Measurements from ENCODE around the gene TRAPPC3L.
"Not testable (repeated sequence)": the region's sequence is repeated elsewhere in the genome, so short reads cannot be mapped to it uniquely, and the experiment has no call there.

The TRAPPC3L gene

DNA sequence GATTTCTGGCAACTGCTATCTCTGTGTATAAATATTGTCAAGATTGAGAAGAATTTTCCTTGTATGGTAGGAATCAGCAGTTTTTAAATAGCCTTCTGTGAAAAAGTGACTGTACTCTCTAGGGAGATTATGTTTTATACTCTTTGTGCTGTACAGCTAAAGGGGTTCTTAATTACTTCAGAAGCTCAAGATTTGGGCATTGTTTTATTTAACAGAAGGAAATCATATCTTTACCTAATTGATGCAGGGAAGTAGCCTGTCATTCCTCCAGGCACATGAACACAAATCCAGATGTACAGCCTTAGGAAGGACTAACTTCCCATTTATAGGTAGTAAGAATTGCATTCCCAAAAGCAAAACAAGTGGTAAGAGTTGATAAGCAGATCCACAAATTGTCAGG, 32.8 kb downstream of the TRAPPC3L start:
- DNase-seq, result no peak

DNA sequence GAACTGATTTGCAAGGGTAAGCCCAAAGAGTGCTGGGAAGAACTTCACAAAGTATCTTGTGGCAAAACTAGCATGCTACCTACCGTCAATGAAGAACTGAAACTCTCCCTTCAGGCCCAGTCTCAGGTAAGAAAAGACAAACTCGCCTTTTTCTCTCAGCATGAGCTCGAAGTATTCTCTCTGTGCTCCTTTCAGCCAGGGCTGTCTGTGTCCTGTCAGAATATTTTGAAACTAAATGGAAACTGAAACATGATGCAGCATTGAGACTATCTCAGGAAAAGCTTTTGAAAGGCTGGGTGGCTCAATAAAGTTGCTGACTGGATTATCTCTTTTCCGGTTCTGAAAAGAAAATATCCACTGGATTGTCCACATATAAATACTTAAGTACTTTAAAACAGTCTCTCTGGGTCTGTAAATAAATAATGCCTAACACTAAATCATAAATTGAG, 33.3 kb downstream of the TRAPPC3L start:
- no peak for DNase-seq

- no peak for DNase-seq
These were observed 33.9 kb downstream of the TRAPPC3L start, which contains the start of gene CALHM5 for GRCh38 chr6:116511424-116512110. CALHM5 (plus strand) TSS chr6:116511639; CDS start chr6:116511697, 58 bp downstream.

DNA sequence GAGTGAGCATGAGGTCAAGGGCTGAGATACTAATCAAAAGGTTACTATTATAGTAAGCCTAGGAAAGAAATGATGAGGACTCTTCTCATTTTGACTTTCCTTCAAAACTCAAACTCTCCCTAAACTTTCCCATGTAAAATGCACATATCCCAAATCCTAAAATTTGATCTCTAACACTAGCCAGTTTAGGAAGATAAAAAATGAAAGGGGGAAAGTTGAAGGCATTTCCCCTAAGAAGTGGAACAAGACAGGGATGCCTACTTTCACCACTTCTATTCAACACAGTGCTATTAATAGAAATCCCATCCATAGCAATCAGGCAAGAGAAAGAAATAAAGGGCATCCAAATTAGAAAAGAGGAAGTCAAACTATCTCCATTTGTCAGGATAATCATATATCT, 37.0 kb downstream of the TRAPPC3L start:
- DNase-seq, result no peak

GRCh38 chr6:116507324-116507723, 38.2 kb downstream of the TRAPPC3L start:
- DNase-seq, result no peak

DNA sequence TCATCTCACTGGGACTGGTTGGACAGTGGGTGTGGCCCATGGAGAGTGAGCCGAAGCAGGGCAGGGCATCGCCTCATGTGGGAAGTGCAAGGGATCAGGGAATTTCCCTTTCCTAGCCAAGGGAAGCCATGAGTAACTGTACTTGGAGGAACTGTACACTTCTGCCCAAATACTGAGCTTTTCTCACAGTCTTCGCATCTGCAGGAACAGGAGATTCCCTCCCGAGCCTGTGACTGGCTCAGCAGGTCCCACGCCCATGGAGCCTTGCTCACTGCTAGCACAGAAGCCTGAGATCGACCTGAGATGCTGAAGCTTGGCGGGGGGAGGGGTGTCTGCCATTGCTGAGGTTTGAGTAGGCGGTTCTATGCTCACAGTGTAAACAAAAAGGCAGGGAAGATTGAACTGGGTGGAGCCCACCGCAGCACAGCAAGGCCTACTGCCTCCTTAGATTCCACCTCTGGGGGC, 44.5 kb downstream of the TRAPPC3L start:
- DNase-seq, result no peak

DNA sequence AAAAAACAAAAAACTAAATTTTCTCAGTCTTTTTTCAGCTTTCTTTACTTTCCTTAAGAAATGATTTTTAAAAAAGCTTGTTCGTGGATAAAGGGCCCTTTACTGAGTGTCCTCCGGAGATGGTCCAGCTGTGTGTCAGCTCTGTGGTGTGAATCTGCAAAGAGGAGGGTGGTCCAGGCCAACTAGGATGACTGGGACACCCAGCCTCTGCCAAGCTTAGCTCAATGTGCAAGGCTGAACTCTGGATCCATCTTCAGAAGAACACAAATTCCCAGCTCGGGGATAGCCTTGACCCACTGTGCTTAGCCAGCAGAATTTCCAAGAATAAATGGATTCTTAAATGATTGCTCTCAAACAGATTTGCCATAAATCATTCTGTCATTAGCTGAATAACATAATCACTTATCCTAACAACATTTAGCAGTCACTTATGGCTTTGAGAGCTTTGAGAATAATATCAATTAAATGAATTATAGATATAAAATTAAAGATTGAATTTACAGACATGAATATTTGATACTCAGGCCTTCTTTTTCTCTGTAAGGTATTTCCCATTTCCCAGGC, 48.3 kb downstream of the TRAPPC3L start:
- no peak for DNase-seq

GRCh38 chr6:116495161-116495560, 50.3 kb downstream of the TRAPPC3L start:
- not testable (repeated sequence) for DNase-seq

DNA sequence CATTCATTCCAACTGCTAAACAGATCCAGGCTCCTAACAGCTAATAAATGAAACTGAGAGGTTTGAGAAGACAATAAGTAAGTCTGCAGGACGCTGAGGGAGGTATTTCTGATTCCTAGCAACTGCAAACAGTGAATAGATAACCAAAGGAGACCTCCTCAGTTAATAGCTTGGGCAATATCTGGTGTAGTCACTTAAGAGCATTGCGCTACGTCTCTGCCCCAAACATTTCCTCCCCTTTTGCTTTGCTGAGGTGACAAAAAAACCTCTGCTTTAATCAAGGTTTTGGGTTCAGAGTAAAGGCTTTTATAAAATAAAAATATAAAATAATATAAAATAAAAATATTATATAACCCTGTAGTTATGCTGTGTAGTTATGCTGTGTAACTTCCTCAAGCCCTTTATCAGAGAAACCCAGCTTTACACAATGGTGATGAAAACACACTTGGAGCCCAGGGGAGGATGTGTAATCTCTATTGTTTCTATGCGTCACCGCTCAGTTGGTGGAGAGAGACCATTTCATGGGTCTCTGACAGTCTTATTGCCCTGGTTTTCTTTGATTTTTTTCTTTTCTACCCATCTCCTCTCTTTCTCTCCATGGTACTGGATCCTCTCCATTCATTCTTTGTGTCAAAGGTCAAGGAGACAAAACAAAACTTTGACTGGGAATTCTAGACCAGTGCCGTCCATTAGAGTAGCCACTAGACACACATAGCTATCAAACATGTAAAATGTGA, 53.0 kb downstream of the TRAPPC3L start:
- DNase-seq, result no peak

GRCh38 chr6:116491610-116492330, 53.7 kb downstream of the TRAPPC3L start:
- DNase-seq, result no peak

DNA sequence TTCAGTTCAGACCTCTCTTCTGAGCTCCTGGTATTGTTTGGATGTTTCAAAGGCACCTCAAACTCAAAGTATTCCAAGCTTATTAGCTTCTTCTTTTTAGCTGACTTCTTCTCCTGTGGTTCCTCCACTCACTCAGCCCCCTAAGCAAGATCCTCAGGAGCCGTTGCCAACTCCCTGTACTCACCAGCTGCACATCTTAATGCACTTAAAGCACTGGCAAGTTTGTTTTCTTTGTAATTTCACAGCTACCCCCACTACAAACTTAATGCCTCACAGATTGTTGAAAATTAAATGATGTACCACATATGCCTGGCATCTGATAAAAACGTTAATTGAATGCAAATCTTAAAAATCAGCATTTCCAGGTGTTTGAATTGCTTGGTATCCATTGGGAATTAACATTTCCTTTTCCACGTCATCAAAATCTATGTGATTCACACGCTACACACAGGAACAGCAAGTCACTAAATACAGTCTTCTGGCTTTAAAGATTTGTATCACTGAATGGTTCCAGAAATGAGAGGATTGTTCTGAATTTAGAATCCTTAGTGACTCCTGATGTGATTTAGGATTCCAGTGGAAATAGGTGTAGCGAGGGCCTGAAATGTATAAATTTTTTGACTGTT, 59.8 kb downstream of the TRAPPC3L start:
- no peak for DNase-seq

DNA sequence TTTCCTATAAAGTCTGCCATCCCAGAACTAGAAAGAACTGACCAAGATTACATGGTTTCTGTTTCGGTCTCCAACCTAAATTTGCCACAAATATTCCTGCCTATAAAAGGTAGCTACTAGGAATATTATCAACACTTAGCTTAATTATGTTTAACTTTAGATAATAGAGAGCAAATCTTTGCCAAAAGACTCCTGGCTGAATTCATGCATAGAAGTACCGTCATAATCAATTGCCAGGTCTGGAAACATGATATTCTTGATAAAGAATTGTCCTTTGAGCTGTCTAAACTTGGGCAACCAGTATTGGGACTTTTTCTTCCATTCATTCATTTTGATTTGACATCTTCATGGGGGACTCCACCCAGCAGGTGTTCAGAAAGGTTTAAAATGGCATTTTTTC, 61.9 kb downstream of the TRAPPC3L start:
- no peak for DNase-seq

GRCh38 chr6:116482780-116483179, 62.7 kb downstream of the TRAPPC3L start:
- no peak for DNase-seq

DNA sequence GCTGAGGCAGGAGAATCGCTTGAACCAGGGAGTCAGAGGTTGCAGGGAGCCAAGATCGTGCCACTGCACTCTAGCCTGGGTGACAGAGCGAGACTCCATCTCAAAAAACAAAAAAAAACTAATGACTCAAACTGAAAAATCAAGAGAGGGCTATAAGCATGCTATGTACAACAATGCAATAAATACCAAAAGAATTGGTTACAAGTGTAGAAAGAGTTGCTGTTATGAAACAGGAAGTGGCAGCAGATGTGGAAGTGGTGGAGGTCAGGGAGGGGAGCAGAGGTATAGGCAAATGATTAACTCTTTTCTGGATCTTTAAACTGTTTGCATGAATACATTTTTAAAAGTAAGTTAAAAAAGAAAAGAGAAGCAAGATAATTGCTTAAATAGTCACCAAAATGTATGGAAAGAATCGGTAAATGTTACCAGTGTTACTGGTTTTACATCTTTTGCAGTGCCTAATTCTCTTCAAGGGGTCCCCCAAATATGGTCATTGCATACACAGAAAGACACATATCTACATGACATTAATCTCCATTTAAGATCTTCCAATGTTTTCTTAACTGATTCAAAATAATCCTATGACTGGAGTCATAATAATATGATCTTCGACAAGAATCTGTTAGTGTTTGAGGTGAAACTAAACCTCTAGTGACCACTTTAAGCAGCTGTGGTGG, 69.3 kb downstream of the TRAPPC3L start:
- no peak for DNase-seq

- no peak for DNase-seq
These were observed 70.3 kb downstream of the TRAPPC3L start for GRCh38 chr6:116475141-116475540.

DNA sequence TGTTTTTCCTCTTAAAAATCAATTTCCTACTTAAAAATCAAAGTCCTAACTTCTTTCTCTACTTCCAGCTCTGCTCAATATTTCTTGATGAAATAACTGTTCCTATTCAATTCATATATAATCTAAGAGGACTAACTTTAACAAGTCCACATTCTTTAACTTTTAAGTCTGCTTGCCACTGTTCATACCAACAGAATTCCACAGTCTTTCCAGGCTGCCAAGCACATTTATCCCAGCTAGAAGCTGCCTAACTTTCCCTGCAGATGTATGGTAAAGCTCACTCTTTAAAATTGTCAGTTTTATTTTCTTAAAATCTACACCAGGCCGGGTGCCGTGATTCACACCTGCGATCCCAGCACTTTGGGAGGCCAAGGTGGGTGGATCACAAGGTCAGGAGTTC, 72.8 kb downstream of the TRAPPC3L start:
- no peak for DNase-seq

- DNase-seq, result no peak
These were observed 74.0 kb downstream of the TRAPPC3L start for GRCh38 chr6:116471531-116471930.

GRCh38 chr6:116468293-116468692, 77.2 kb downstream of the TRAPPC3L start:
- DNase-seq, result no peak

DNA sequence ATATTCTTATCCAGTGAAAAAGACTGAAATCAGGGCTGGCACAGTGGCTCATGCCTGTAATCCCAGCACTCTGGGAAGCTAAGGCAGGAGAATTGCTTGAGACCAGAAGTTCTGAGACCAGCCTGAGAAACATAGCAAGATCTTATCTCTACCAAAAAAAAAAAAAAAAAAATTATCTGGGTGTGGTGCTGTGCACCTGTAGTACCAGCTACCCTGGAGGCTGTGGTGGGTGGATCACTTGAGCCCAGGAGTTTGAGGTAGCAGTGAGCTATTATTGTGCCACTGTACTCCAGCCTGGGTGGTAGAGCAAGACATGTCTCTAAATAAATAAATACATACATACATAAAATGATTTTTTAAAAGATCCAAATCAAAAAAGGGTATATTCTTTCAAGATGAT, 78.0 kb downstream of the TRAPPC3L start:
- DNase-seq, result no peak

GRCh38 chr6:116467096-116467495, 78.4 kb downstream of the TRAPPC3L start:
- DNase-seq, result no peak

GRCh38 chr6:116465246-116465645, 80.2 kb downstream of the TRAPPC3L start:
- DNase-seq, result no peak

DNA sequence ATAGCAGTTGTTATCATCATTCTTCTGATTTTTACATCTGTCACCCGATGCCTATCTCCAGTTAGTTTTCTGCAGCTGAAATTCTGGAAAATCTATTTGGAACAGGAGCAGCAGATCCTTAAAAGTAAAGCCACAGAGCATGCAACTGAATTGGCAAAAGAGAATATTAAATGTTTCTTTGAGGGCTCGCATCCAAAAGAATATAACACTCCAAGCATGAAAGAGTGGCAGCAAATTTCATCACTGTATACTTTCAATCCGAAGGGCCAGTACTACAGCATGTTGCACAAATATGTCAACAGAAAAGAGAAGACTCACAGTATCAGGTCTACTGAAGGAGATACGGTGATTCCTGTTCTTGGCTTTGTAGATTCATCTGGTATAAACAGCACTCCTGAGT, 82.2 kb downstream of the TRAPPC3L start:
- DNase-seq, result no peak
